ENCODE data around the gene RAB18. TPM values are rescaled to one million over a fixed set of nuclear protein-coding genes. Genes with fewer than 3 reads are reported as not detected.

Gene RAB18
- total and polyA plus RNA-seq, 2 of the 8 experiments (the other 6 are each of a cell fraction or from before 2014, with no cell fraction given), result 14.7 to 69.7 TPM

DNA sequence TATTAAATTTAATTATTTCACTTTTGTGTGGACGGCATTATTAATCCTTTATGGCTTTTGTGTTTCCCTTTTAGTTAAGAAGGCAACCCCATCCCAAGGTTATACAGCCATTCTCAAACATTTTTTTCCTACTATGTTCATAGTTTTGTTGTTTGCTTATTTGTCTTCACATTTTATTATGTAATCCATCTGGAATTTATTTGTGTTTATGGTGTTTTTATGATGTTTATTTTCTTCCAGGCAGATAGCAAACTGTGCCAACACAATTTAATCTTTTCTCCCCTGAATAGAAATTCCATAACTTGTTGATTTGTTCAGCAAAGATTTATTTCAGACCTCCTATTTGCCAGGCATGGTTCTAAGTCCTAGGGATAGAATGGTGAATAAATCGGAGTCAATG lies 42.9 kb downstream of the RAB18 start:
- DNase-seq (ENCODE audit: low read depth in 1 of 2, low spot score in 2 of 2) (no peak), FAIRE-seq (no peak)
- no peak overlapping the region for H3K4me2 ChIP-seq (ENCODE audit: insufficient read depth in 1 of 2, low read depth in 2 of 2, low read length in 2 of 2)
- no peak overlapping the region for H3K9ac ChIP-seq (replicated peaks in 1 of 4; ENCODE audit: extremely low read depth in 1 of 4, low read depth in 3 of 4, low read length in 3 of 4)
- TF ChIP-seq TEAD4 (IDR thresholded peaks at IDR 0.05; ENCODE audit: low read depth, low read length) (no peak), KDM1A (IDR thresholded peaks at IDR 0.05; ENCODE audit: borderline replicate concordance, low read length) (no peak), PHF8 (conservative IDR thresholded peaks at IDR 0.05; ENCODE audit: low read depth, low read length) (no peak), CEBPB (IDR thresholded peaks at IDR 0.05; ENCODE audit: low read depth, low read length) (no peak), SUZ12 (IDR thresholded peaks at IDR 0.05; ENCODE audit: low read length) (no peak), MAFK (IDR thresholded peaks at IDR 0.05; ENCODE audit: low read depth, low read length) (no peak), BRCA1 (IDR thresholded peaks at IDR 0.05; ENCODE audit: low read depth, low read length) (no peak), TAF1 (IDR thresholded peaks at IDR 0.05; ENCODE audit: low read depth, low read length) (no peak), FOSL1 (IDR thresholded peaks at IDR 0.05; ENCODE audit: insufficient read depth, low read depth, low read length) (no peak), SP2 (IDR thresholded peaks at IDR 0.05; ENCODE audit: low read length) (no peak), JUN (IDR thresholded peaks at IDR 0.05; ENCODE audit: low read depth, low read length) (no peak), SIRT6 (IDR thresholded peaks at IDR 0.05; ENCODE audit: low read length) (no peak)
- TF ChIP-seq, protein P1, sequence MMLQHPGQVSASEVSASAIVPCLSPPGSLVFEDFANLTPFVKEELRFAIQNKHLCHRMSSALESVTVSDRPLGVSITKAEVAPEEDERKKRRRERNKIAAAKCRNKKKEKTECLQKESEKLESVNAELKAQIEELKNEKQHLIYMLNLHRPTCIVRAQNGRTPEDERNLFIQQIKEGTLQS (IDR thresholded peaks at IDR 0.05; ENCODE audit: insufficient read depth, low read depth, low read length), result no peak
- TF ChIP-seq, protein P2, sequence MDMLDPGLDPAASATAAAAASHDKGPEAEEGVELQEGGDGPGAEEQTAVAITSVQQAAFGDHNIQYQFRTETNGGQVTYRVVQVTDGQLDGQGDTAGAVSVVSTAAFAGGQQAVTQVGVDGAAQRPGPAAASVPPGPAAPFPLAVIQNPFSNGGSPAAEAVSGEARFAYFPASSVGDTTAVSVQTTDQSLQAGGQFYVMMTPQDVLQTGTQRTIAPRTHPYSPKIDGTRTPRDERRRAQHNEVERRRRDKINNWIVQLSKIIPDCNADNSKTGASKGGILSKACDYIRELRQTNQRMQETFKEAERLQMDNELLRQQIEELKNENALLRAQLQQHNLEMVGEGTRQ (IDR thresholded peaks at IDR 0.05; ENCODE audit: low read length), result no peak
- H2BK120ac ChIP-seq (replicated peaks; ENCODE audit: low read depth, low read length), result no peak overlapping the region
- H2AK5ac ChIP-seq (ENCODE audit: low read depth, low read length), result no peak overlapping the region
- no peaks in the 10 kb centered on the region for H3K4me1 ChIP-seq (replicated peaks in 1 of 4; ENCODE audit: control insufficient read depth in 3 of 4, insufficient read depth in 4 of 4, low read length in 3 of 4)
- ChIA-PET CTCF (ENCODE audit: partially characterized antibody) (no interaction called here), POLR2A (ENCODE audit: partially characterized antibody) (interaction anchor here (1.1 kb wide), 1 partner anchor 18 kb away, joined by 3 read pairs; no protein-coding TSS in a partner anchor)
- no peak overlapping the region for H4K8ac ChIP-seq (ENCODE audit: extremely low read depth, insufficient read depth, low read length)
- H3K36me3 ChIP-seq (ENCODE audit: control insufficient read depth in 2 of 4, insufficient read depth in 4 of 4, low read length in 3 of 4), result peaks cover 0 to 5% (median 0%) of the 10 kb centered on the region in 4 experiments; a peak in 1 of 8 replicates
- no peak overlapping the region for H4K91ac ChIP-seq (replicated peaks; ENCODE audit: insufficient read length, low read length)
- no peaks in the 10 kb centered on the region for H3K79me1 ChIP-seq (ENCODE audit: low read depth, low read length)
- H2BK15ac ChIP-seq (ENCODE audit: low read length), result no peak overlapping the region
- H4K20me1 ChIP-seq (replicated peaks in 1 of 2; ENCODE audit: control insufficient read depth in 1 of 2, insufficient read depth in 2 of 2, low read length in 2 of 2), result peaks cover 0 to 2% of the 10 kb centered on the region in 2 experiments
- no peak overlapping the region for H2BK5ac ChIP-seq (ENCODE audit: low read depth, low read length)
- no peaks in the 10 kb centered on the region for H3K23me2 ChIP-seq (ENCODE audit: low read depth, low read length)
- no peak overlapping the region for H3K14ac ChIP-seq (ENCODE audit: insufficient read length)
- H3K79me2 ChIP-seq (ENCODE audit: control insufficient read depth in 1 of 2, insufficient read depth in 2 of 2, low read length in 2 of 2), result no peaks in the 10 kb centered on the region
- no peaks in the 10 kb centered on the region for H3K9me3 ChIP-seq (ENCODE audit: insufficient read depth in 2 of 2, low read depth in 1 of 2, low read length in 1 of 2)
- H3K23ac ChIP-seq (ENCODE audit: insufficient read length), result no peak overlapping the region
- no peak overlapping the region for H2AFZ ChIP-seq (ENCODE audit: low read length)
- H3K18ac ChIP-seq (ENCODE audit: extremely low read depth, low read length), result no peak overlapping the region
- no peak overlapping the region for H3K4ac ChIP-seq (replicated peaks; ENCODE audit: insufficient read length, low read depth, low read length)
- H3K27ac ChIP-seq (ENCODE audit: low read depth, low read length), result no peak overlapping the region
- no peak overlapping the region for H4K5ac ChIP-seq (ENCODE audit: insufficient read length, low read depth, low read length)
- no peaks in the 10 kb centered on the region for H3K27me3 ChIP-seq (replicated peaks in 1 of 4; ENCODE audit: control insufficient read depth in 3 of 4, extremely low read depth in 1 of 4, insufficient read depth in 3 of 4, low read length in 3 of 4)
- H3K56ac ChIP-seq (replicated peaks; ENCODE audit: insufficient read length, low read depth, low read length), result no peak overlapping the region
- WGBS, 2 experiments (ENCODE audit: extremely low coverage in 1 of 2, insufficient coverage in 1 of 2, insufficient read length in 1 of 2, insufficient replicate concordance in 2 of 2, low coverage in 1 of 2, low lambda C conversion rate in 2 of 2, missing lambda C conversion rate in 1 of 2), result 90% methylated on average over 2 of the region's 2 CpGs; no CpG with 5 or more reads in 1 of the 2 experiments
- no peak overlapping the region for H2BK12ac ChIP-seq (ENCODE audit: low read depth, low read length)
- no peak overlapping the region for H2BK20ac ChIP-seq (ENCODE audit: low read length)
- no peak overlapping the region for H3K4me3 ChIP-seq (ENCODE audit: extremely low read depth in 1 of 4, insufficient read depth in 2 of 4, low read depth in 3 of 4, low read length in 4 of 4)
